ENCODE results near the gene C16orf96.

C16orf96 gene

DNA sequence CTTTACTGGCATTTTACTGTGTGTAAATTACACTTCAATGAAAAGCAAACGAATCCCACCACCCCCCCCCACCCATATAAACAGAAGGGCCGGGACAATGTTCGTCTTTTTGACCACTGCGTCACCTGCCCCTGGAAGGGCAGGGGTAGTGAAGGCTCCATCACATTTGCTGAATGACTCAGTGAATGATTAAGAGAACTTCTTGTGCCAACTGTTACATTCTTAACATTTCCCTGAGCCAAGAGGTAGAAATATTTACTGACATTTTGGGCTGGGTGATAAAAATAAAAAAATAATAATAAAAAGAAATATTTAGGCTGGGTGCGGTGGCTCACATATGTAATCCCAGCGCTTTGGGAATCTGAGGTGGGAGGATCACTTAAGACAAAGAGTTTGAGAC is 24.1 kb downstream of the C16orf96 start:
- no peak overlapping the region for H3K27ac ChIP-seq (replicated peaks)
- TF ChIP-seq POLR2AphosphoS5 (IDR thresholded peaks at IDR 0.05; ENCODE audit: low read depth) (no peak), SPI1 (IDR thresholded peaks at IDR 0.05; ENCODE audit: borderline replicate concordance, low read depth) (no peak), GABPA (IDR thresholded peaks at IDR 0.05; ENCODE audit: low read depth) (no peak), REST (IDR thresholded peaks at IDR 0.05; ENCODE audit: insufficient replicate concordance, low read depth) (no peak)
- TF ChIP-seq, protein P1, sequence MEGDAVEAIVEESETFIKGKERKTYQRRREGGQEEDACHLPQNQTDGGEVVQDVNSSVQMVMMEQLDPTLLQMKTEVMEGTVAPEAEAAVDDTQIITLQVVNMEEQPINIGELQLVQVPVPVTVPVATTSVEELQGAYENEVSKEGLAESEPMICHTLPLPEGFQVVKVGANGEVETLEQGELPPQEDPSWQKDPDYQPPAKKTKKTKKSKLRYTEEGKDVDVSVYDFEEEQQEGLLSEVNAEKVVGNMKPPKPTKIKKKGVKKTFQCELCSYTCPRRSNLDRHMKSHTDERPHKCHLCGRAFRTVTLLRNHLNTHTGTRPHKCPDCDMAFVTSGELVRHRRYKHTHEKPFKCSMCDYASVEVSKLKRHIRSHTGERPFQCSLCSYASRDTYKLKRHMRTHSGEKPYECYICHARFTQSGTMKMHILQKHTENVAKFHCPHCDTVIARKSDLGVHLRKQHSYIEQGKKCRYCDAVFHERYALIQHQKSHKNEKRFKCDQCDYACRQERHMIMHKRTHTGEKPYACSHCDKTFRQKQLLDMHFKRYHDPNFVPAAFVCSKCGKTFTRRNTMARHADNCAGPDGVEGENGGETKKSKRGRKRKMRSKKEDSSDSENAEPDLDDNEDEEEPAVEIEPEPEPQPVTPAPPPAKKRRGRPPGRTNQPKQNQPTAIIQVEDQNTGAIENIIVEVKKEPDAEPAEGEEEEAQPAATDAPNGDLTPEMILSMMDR (IDR thresholded peaks at IDR 0.05; ENCODE audit: insufficient read depth, low read length) = no peak
- DNase-seq (ENCODE audit: low read depth in 1 of 2, low spot score in 1 of 2) = no peak

GRCh38 chr16:4583906-4584305 is 27.8 kb downstream of the C16orf96 start:
- Histone ChIP-seq H3K4me3 (replicated peaks; ENCODE audit: insufficient read depth, low read length) (no peak overlapping the region), H3K27ac (replicated peaks) (no peak overlapping the region), H3K27me3 (ENCODE audit: insufficient read depth, poor library complexity, severe bottlenecking) (no peaks in the 10 kb centered on the region)
- TF ChIP-seq, protein P1 (IDR thresholded peaks at IDR 0.05; ENCODE audit: insufficient read depth, low read length) = no peak
- TF ChIP-seq POLR2AphosphoS5 (IDR thresholded peaks at IDR 0.05; ENCODE audit: low read depth) (no peak), SPI1 (IDR thresholded peaks at IDR 0.05; ENCODE audit: borderline replicate concordance, low read depth) (no peak), REST (IDR thresholded peaks at IDR 0.05; ENCODE audit: insufficient replicate concordance, low read depth) (no peak), GABPA (IDR thresholded peaks at IDR 0.05; ENCODE audit: low read depth) (no peak)
- DNase-seq (ENCODE audit: low read depth in 1 of 2, low spot score in 1 of 2) = no peak

More for the DNA sequence above, 24.1 kb downstream of the C16orf96 start:
- Histone ChIP-seq H3K27me3 (ENCODE audit: insufficient read depth, poor library complexity, severe bottlenecking) (no peaks in the 10 kb centered on the region), H3K4me3 (replicated peaks; ENCODE audit: insufficient read depth, low read length) (no peak overlapping the region)

GRCh38 chr16:4586291-4586690 is 30.2 kb downstream of the C16orf96 start:
- TF ChIP-seq, protein P1 (IDR thresholded peaks at IDR 0.05; ENCODE audit: insufficient read depth, low read length) = no peak
- TF ChIP-seq SPI1 (IDR thresholded peaks at IDR 0.05; ENCODE audit: borderline replicate concordance, low read depth) = no peak
- no peak for TF ChIP-seq REST (IDR thresholded peaks at IDR 0.05; ENCODE audit: insufficient replicate concordance, low read depth)
- no peak for TF ChIP-seq POLR2AphosphoS5 (IDR thresholded peaks at IDR 0.05; ENCODE audit: low read depth)
- no peak for TF ChIP-seq GABPA (IDR thresholded peaks at IDR 0.05; ENCODE audit: low read depth)
- no peak overlapping the region for H3K4me3 ChIP-seq (replicated peaks; ENCODE audit: insufficient read depth, low read length)
- H3K27me3 ChIP-seq (ENCODE audit: insufficient read depth, poor library complexity, severe bottlenecking) = no peaks in the 10 kb centered on the region
- no peak overlapping the region for H3K27ac ChIP-seq (replicated peaks)
- DNase-seq (ENCODE audit: low read depth in 1 of 2, low spot score in 1 of 2) = no peak
